SIG-M5 (cell line): Measurements from ENCODE around the gene AP1G2.

ENCODE experiments used
- DNase-seq: peaks from one replicate; lab custom pipeline; 2025; lab: John Stamatoyannopoulos, UW

The AP1G2 gene

DNA sequence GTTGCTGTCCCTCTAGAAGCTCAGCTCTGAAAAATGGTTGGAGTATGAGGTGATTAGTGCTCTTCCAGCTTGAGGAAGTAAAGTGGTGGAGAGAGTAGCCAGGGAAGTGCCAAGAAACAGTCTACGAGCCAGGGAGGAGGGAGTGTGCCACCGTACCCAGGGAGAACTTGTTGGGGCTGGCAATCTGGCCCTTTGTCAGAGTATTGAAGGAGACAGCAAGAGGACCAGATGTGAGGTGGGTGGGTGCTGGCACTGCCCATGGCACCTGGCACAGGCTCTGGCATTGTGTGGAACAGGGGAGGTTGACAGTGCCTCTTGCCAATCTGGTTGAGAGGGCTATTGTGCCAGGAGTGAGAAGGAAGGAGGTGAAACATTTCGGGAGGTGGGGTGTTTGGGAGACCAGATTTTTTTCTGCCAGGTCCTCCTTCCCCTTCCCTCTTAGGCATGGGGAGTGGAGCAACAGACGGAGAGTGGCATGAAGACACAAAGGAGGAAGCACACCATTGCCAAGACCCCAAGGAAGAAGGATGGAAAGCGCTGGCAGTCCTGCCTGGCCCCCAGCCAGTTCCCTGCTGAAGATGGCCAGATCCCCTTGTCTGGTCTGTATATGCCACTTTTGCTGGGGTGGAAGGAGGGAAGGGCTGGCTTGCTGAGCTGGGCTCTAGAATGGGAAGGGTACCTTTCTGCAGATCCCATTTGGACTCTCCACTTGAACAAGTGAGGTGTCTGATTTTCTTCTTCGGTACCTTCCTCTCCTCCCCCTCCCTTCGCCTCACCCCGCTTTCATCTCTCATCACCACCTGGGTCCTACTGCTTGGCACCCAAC is 53.6 kb downstream of the AP1G2 start:
- DNase-seq = no peak

DNA sequence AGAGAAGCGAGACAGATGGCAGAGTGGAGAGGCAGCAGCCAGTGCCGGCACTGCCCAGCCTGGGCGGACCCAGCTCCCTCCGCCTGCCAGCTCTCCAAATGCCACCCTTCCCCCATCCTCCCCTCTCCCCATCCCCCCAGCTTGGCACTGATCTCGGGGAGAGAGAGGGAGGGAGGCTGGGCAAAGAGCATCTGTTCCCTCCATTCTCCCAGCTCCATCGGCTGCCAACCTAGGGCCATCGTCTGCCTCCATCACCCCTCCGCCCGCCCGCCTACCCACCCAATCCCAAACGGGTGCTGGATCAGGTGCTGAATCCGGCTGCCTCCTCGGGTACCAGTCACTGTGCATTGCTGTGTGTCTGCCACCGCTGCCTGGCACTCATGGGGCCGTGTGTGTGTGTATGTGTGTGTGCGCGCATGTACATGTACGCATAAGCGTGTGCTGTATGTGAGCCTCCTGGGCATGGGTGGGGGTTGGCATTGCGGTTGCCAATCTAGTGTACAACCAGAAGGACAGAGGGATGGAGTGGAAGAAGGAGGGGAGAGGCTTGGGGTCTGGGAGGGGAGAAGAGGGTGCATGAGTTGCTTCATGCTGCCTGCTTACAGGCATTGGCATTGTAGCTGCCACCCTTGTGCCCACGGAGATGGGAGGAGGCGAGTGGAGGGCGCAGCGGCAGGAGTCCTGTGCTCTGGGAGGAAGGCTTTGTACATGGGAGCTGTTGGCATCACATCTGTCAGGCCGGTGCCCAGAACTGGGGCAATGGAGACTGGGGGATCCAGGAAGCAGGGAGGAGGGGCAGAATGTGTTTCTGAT is 54.4 kb downstream of the AP1G2 start:
- DNase-seq = no peak

DNA sequence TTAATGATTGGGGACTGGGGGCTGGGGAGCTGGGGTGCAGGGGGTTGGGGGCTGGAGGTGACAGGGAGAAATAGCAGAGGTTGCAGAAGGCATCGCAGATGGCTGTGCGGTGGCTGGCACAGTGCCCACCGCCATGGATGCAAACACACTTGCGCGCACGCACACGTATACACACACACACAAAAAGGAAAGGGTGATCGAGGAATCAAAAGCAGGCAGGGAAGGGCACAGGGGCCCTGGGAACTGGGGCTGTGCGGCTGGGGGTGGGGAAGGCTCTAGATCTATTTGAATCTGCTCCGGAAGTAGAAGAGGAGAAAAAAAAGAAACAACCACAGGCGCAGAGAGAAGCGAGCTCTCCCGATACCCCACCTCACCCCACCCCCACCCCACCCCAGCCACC is 55.4 kb downstream of the AP1G2 start:
- no peak for DNase-seq
